Kidney glomerular epithelial cell (primary cell): Measurements from ENCODE around the gene DOCK10.
A peak's percentile ranks its signal among the peaks of the same experiment; 100 is the strongest.
"Not testable (repeated sequence)": the region's sequence is repeated elsewhere in the genome, so short reads cannot be mapped to it uniquely, and the experiment has no call there.

ENCODE experiments used
- DNase-seq: peaks from one replicate; lab custom pipeline; 2025; lab: John Stamatoyannopoulos, UW

The DOCK10 gene

GRCh38 chr2:225041851-225042799 lies at the start of gene DOCK10:
Gene DOCK10, minus strand, starts transcription at chr2:225042468. Its CDS starts 94 bp downstream, at chr2:225042374.
- DNase-seq = peak; percentile 6

GRCh38 chr2:225091336-225091735 lies 49.1 kb upstream of the DOCK10 start:
- DNase-seq = peak; percentile 81

GRCh38 chr2:225090746-225091145 lies 48.5 kb upstream of the DOCK10 start:
- DNase-seq = no peak

GRCh38 chr2:225086915-225087314 lies 44.6 kb upstream of the DOCK10 start:
- DNase-seq = no peak

GRCh38 chr2:225086439-225086838 lies 44.2 kb upstream of the DOCK10 start:
- no peak for DNase-seq

GRCh38 chr2:225083276-225083675 lies 41.0 kb upstream of the DOCK10 start:
- DNase-seq = no peak

- no peak for DNase-seq
Observed at GRCh38 chr2:225076125-225076524, 33.9 kb upstream of the DOCK10 start.

GRCh38 chr2:225074919-225075681 lies 32.8 kb upstream of the DOCK10 start:
- DNase-seq = no peak

GRCh38 chr2:225074366-225074765 lies 32.1 kb upstream of the DOCK10 start:
- no peak for DNase-seq

- DNase-seq = no peak
Observed at GRCh38 chr2:225073198-225073597, 30.9 kb upstream of the DOCK10 start.

GRCh38 chr2:225072444-225072843 lies 30.2 kb upstream of the DOCK10 start:
- DNase-seq = no peak

- no peak for DNase-seq
Observed at GRCh38 chr2:225070811-225071210, 28.5 kb upstream of the DOCK10 start.

- DNase-seq = no peak
Observed at GRCh38 chr2:225069966-225070365, 27.7 kb upstream of the DOCK10 start.

- DNase-seq = no peak
Observed at GRCh38 chr2:225069477-225069876, 27.2 kb upstream of the DOCK10 start.

- no peak for DNase-seq
Observed at GRCh38 chr2:225065882-225066281, 23.6 kb upstream of the DOCK10 start.

- DNase-seq = no peak
Observed at GRCh38 chr2:225064928-225065327, 22.7 kb upstream of the DOCK10 start.

GRCh38 chr2:225064362-225064761 lies 22.1 kb upstream of the DOCK10 start:
- DNase-seq = no peak

- DNase-seq = no peak
Observed at GRCh38 chr2:225056330-225057073, 14.2 kb upstream of the DOCK10 start.

GRCh38 chr2:225055714-225056113 lies 13.4 kb upstream of the DOCK10 start:
- DNase-seq = no peak

- DNase-seq = no peak
Observed at GRCh38 chr2:225052703-225053102, 10.4 kb upstream of the DOCK10 start.

- not testable (repeated sequence) for DNase-seq
Observed at GRCh38 chr2:225047502-225047901, 5.2 kb upstream of the DOCK10 start.

GRCh38 chr2:225042800-225043167 lies 516 bp upstream of the DOCK10 start:
- DNase-seq = no peak
